HG03354 (cell line): Measurements from ENCODE around the gene CACNA1S.

Experiments used
- ATAC-seq: cut with Tn5 transposase; IDR thresholded peaks from one replicate; pipeline ENCODE4 v1.9.1; 2021; ENCODE audit warnings: mild to moderate bottlenecking; ENCODE audit not compliant: unreplicated experiment, poor library complexity, severe bottlenecking

CACNA1S gene

DNA sequence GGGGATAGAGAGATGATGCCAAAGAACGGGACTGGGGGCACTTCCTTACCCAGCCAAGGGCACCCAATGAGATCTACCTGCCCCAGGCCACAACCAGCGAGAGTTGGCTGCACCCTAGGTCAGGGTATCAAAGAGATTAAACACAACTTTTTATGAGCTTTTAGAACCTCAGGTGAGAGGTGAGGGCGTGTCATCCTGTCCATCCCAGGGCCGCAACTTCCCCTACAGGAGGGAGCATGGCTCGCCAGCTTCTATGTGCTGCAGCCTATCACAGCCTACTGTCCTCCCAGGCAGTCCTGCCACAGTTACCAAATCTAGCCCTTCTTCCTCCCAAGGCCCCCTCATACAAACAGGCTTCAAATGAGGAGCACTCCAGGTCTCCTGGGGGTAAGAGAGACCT, 29.2 kb upstream of the CACNA1S start:
- no peak for ATAC-seq

DNA sequence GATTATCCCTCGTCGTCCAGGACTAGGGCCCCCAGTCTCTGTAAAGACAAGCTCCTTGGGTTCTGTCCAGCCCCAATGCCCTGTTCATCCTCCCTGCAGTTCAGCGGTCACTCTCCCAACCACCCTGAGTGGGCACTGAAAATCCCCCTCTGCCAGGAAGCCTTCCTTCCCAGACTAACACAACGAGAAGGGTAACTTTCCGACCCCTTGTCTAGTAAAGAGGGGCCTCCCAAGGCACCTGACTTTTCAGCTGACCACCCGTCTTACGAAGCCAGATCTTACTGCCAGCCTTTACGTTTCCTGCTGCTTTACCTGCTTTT, 28.7 kb upstream of the CACNA1S start:
- no peak for ATAC-seq

DNA sequence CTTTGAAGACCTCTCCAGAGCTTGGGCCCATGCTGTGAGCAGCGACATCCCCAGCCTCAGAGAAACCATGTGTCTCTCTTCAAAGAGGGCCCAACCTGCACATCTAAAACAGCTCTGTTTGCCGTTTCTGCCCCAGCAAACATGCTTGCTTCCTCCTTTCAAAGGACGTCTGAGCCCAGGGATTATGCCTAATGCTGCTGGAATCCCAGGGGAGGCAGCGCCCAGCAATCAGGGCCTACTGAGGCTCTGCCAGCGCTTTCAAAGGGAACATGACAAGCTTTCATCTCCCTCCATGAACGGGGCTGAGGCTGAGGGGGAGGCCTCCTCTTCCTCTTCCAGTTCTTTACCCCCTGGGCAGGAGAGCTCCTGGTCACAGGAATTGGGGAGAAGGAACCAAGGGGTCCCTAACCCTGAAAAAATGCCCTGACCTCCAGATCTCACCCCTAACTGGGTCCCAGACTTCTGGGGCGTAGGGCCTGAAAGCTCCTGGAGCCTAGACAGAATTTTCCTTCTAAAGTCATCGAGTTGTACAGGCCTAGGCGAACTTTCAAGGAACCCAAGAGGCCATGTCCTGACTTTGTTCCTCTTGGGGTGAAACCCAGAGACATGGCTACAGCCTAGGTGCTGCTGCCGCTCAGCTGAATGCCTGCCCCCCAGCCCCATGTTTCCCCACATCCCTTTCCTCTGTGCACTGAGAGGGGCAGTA, 28.2 kb upstream of the CACNA1S start:
- no peak for ATAC-seq

DNA sequence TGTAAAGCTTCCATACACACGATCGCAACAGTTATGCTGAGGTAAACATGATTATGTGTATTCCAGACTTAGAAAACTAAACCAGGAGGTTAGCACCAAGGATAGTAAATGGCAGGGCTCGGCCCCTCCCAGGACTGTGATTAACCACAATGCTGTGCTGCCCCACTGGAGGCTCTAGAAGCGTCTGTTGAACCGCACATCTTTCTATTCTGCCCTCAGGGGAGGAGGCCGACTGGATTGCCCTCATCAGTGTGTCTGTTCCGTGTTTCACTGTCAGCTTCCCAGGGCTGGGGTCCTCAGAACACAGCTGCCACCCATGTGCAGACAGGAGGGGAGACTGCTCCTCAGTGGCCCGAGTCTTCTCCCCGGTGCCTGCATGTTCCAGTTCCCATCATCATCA, 27.5 kb upstream of the CACNA1S start:
- ATAC-seq: no peak

DNA sequence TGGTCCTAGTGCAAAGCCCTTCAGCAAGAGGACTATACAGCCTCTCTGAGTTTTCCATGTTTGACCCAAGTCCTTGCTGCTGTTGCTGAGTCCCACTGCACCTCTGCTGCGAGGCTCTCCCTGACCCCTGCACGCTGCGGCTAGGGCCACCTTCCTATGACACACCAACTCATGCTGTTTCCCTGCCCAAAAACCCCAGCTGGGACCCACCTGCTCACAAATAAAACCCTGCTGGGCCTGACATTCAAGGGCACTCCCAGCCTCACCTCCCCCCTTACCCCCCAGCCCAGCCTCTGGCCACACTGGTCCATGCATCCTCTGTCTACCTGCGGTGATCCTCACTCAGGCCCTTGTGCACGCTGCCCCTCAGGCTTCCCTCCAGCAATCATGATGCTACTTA, 27.1 kb upstream of the CACNA1S start:
- ATAC-seq: no peak

DNA sequence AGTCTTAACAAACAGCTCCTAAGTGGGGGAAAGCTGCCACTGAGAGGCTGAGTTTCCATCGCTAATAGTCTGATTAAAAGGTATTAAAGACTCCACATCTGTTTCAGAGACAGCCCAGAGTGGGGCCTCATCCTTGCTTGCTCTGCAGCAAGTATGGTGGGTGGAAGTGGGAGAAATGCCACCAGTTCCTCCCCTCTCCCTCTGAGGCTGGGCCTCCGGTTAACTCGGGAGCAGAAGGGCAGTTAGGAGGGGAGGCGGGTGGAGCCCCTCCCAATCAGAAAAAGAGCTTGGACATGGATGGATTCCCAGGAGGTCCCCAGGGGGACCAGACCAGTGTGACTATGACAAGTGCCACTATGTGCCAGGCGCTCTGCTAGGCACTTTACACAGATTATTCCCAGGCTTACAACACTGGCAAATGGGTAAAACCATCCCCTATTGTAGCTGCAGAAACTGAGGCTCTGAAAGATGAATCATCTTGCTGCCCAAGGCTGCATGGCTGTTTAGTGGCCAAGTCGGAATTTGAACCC, 26.1 kb upstream of the CACNA1S start:
- no peak for ATAC-seq

DNA sequence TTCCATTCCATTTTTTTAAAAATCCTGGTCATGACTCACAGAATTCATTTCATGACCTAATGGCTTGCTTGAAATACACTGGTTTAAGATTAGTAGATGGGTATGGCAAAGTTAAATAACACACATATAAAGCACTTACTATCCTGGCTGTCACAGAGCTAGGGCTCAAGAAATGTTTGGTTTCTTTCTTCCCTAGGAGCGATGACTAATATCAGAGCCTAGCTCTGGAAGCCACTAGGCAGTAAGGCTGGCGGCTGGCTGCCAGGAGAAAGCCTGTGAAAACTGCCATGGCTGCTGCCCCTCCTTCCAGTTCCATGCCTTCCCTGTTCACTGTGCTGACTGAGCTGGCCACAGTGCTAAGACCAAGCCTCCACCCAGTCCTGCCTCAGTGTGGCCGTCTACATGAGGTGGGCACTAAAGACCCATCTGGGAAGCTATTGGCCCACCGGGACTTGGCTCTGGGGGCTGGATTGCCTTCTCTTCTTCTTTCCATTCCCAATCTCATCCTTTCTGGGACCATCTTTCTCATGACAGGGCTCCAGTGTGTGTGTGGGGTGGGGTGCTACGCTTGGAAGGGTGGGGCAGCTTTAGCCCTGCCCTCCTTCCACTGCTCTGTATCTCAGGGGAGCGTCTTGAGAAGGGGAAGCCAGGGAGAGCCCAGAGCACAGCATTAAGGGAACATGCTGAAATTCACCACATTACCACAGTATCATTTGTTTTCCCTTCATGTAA, 25.5 kb upstream of the CACNA1S start:
- ATAC-seq: no peak

DNA sequence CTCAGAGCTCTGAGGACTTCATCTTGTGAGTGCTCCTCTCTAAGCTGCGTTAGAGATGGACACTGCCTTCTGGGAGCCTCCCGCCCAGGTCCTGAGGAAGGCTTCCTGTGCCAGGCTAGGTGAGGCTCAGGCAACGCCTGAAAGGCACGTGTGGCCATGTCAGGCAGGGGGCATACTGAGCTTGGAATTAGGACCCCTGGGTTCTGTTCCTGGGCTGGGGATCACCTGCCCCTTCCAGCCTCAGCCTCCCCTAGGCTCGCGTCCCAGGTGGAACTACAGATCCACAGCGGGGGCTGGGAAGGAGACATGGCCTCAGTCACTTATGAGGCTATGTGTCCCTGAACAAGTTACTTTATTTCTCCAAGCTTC, 24.8 kb upstream of the CACNA1S start:
- no peak for ATAC-seq

DNA sequence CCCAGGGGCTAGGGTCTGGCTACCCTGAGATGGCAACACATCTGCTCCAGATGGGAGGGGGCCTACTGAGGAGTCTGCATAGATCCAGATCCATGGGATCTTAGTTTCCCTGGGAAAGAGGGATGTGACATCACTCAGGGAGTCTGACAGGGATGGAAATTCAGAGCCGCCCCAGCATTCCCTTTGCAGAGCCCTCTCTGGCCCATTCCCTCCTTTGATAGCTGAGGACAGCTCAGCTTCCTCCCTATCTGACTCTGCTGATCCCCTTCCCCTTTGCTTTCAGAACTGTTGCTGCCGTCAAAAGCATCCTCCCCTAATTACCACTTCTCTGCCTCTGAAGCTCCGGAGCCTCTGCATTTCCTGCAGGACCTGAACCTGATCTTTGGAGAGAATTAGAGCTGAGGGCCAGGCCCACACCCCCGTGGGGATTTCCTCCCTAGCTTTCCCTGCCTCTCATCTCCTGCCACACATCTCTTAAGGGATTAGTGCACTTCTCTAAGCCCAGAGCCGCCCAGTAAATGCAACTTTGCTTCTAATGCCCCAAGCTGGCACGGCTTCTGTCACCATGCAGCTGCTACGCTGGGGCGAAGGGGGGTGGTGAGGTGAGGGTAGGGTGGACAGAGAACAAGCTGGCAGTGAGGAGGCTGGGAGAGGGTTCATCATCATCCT, 24.3 kb upstream of the CACNA1S start:
- no peak for ATAC-seq

DNA sequence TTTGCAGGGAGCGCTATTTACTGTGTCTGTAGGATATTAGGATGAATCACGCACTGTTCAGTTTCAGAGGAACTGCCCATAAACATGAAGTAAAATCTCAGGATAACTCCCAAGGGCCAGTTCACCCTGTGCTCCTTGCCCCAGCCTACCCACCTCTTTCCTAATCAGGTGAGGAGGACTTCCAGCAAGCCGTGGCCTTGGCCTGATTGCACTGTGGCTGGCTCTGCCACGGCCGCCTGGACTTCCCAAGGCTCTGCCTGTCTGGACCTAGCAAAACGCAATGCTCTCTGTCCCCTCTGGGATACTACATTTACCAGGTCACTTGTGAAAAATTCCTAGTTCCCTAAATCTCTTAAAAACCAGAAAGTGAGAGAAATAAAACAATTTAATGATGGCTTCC, 22.2 kb upstream of the CACNA1S start:
- ATAC-seq: no peak

DNA sequence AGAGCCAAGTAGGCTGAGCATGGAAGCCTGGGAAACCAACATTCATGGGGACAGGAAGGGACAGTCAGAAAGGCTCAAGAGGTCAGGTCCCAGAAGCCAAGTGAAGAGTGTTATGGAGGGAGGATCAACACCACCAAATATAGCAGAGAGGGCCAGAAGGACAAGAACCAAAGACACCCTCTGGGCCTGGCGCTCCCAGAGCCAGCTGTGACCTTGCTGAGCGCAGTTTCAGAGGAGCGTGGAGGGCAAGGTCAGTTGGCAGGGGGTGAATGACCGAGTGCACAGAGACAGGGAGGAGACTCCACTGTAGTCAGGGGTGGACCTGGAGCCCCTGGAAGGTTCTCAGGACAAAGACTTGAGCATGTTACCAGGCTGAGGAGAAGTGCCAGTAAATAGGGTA, 19.2 kb upstream of the CACNA1S start:
- no peak for ATAC-seq

DNA sequence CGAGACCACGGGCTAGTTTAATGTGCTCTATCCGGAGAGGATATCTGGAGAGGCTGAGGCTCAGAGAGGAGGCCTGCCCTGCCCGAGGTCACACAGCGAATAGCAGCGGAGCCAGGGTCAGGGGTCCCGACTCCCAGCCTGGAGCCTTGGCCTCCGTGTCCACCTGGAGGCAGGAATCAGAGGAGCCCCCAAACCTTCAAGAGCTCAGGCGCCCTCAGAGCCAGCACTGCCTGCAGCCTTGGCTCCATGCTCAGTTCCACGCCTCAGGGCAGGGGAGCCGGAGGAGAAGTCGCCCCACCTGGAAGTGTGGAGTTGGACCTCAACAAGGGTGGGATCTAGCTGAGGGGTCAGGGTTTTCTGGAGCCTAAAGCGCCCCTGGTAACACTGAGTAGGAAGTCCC, 16.7 kb upstream of the CACNA1S start:
- no peak for ATAC-seq

DNA sequence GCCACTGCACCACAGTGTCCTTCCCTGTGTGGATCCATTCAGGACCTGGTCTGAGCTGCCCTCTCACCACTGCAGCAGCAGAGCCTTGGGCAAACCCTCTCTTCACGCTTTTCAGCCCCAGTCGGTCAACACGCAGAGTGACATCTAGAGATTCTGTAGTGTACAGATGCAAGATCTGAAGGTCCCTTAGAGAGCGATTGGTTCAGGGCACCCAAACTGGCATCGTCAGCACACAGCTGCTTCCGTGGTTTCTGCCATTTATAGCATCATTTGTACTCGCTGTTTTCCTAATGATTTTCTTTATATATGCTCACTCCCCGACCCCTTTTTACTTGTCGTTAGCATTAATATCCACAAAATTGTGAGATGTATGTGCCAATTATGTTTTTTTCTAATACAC, 16.2 kb upstream of the CACNA1S start:
- ATAC-seq: no peak

DNA sequence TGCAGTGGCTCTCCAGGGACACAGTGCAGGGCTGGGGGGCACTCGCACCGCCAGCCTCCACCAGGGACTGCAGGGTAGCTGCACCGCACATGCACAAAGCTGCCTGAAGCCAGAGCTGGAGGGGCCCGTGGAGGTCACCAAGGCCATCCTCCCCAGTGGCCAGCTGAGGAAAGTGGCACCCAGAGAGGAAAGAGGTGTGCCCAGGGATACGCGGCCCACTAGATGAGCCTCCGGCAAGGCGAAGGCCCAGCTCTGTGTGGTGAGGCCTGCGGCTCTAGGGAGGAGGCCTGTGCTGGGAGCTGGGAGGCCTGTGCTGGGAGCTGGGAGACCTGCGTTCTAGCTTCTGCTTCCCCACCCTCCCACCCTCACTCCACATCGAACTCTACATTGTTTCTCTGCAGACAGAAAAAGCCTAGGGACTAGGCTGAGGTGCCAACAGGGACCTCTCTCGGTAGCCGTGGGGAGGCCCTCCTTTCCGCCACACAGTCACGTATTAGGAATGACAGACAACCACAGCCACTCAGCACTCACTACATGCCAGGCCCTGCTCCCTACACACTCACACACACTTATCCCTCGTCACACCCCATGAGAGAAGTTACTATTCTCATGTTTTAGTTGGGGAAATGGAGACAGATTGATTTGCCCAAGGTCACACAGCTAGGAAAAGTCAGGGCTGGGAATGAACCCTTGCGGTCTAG, 15.7 kb upstream of the CACNA1S start:
- ATAC-seq: no peak

DNA sequence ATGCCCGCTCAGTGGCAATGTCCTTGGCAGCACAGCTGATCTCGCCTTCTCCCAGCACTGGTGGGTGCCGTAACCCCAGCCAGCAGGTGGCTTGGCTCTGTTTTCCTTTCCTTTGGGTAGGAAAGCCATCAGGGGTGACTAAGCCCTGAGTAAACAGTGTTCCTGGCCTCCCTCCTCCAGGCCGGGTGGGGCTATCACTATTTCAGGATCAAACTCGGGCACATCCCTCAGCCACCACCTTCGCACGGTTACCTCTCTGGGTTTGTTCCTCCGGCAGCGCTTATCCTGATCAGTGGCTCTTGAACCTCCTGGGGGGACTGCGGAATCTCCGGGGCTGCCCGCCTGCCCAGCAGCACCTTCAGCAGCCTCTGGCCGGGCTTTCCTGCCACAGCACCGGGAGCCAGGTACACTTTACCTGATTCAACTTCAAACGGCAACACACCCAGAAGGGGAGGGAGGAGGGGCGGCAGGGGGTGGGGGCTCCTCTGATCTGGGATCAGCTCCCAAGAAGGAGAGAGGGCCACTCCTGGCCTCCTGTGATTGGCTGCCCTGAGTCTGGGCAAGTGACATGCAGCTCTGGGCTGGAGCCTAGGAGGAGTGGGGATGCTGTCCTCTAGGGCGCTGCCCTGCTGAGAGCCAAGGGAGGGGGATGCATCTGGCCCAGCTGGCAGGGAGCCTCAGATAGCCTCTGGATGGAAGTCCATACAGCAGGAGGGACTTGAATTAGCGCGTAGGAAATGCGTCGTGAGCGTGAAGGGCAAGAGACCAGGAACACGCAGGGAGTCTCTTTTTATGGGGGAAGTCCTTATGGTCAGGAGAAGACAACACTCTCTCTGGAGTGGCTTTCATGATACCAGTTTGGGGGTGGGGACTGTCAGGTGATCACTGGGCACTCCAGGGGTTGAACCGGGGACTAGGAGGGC, 14.9 kb upstream of the CACNA1S start, which contains the start of gene ASCL5:
Gene ASCL5, minus strand, starts transcription at position 353 of the 923 bp plus-strand sequence. CDS start 11,812 bp downstream, outside the sequence.
- no peak for ATAC-seq

DNA sequence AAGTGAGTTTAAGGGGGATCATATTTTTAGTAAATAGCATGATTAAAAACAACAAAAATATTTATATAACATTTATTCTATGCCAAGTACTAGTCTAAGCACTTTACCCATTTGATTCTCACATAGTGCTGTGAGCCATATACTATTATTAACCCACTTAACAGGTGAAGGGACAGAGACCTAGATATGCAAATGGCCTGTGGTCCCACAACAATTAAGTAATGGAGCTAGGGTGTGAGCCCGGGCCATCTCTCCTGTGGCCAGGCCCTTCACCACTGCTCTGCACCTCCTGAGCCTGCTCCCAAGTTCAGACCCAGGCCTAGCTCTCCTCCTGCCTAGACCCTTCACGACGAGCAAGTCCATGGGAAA, 14.2 kb upstream of the CACNA1S start:
- no peak for ATAC-seq

DNA sequence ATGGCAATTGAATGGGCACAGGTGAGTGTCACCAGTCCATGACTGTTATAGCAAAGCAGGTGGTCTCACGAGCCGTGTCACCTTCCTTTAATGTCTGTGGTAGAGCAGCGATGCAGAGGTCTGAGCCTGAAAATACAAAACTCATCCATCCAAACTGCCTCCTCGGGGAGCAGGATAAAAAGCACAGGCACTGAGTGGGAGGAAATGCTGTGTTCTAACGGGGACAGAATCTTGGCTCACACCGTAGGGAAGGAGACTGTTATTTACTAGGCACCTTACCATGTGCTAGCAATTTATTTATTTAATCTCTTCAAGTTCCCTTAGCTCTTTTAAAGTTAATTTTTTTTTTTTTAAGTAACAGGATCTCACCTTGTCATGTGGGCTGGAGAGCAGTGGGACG, 13.6 kb upstream of the CACNA1S start:
- ATAC-seq: no peak

DNA sequence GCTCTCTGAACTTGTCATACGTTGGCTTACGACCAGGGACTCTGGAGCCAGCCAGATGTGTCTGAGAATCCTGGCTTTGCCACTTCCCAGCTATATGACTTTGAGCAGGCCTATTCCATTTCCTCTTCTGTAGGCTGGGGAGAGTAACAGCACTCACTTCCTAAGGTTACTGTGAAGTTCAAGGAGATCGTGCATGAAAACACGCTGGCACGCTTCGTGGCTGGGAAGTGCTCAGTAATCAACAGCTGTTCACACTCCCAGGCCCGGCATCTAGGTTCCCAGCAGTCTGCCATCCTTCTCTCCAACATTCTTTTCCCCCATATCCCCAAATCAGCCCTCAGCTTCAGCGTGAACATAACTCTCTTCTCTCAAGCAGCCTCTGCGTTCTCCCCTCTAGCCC, 12.8 kb upstream of the CACNA1S start:
- ATAC-seq: no peak

DNA sequence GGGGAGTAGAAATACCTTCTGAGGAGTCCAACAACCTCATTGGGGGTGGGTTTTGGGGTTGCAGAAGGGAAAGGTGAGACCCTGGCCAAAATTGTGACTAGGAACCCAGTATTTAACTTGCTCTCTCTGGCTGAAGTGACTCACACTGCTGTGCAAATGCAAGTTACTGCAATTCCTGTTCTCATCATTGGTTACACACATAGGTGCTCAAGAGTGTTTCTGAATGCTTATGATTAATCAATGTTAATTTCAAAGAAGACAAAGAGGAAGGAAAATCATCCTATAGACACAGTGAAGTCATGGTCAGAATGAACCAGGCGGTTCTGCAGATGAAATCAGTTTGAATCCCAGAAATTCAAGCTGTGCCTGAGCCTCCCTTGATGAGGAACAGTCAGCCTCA, 11.6 kb upstream of the CACNA1S start:
- ATAC-seq: no peak
